Stimulated activated CD4-positive, alpha-beta T cell treated with anti-CD3 and anti-CD28 coated beads, TNF-alpha, amount 100 ng/mL, for 4 hours (primary cell): ENCODE results near the gene CPA4.
"Not testable (repeated sequence)": the region's sequence is repeated elsewhere in the genome, so short reads cannot be mapped to it uniquely, and the experiment has no call there.

Source experiments
- DNase-seq, 3 experiments: peaks; one replicate each; pipeline ENCODE4 v3.0.0-alpha.2; 2020; ENCODE audit warnings: low read depth in 3 of 3

CPA4 gene, protein sequence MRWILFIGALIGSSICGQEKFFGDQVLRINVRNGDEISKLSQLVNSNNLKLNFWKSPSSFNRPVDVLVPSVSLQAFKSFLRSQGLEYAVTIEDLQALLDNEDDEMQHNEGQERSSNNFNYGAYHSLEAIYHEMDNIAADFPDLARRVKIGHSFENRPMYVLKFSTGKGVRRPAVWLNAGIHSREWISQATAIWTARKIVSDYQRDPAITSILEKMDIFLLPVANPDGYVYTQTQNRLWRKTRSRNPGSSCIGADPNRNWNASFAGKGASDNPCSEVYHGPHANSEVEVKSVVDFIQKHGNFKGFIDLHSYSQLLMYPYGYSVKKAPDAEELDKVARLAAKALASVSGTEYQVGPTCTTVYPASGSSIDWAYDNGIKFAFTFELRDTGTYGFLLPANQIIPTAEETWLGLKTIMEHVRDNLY

DNA sequence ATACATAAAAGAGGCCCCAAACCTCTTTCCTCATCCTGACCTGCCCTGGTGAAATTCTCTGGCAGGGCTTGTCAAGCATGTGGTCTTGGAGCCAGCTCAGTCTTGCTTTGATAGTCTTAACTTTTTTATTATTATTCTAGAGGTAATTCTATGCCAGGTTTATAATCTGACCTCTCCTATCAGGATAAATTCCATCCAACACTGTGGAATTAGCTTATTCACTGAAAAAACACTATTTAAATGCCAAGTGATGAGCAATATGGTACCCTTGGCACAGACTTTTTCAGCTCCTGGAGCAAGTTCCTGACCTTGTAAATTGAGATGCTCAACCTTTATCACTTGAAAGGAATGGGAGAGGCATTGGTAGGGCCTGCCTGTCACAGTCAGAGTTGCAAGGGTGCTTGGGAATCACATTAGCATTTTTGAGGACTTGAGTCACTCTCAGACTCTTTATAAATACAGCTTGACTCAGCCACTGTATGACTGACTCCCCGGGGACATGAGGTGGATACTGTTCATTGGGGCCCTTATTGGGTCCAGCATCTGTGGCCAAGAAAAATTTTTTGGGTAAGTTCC lies at the start of gene CPA4:
Gene CPA4 (plus strand): TSS at position 480 of the 576 bp plus-strand sequence. CDS start 20 bp downstream, at position 500.
- no peak for DNase-seq

GRCh38 chr7:130243486-130243885 lies 49.5 kb upstream of the CPA4 start:
- not testable (repeated sequence) for DNase-seq

DNA sequence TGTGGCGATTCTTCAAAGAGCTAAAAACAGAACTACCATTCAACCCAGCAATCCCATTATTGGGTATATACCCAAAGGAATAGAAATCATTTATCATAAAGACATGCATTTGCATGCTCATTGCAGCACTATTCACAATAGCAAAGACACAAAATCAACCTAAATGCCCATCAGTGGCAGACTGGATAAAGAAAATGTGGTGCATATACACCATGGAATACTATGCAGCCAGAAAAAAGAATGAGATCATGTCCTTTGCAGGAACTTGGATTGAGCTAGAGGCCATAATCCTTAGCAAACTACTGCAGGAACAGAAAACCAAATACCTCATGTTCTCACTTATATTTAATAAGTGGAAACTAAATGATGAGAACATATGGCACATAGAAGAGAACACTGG lies 46.5 kb upstream of the CPA4 start:
- not testable (repeated sequence) for DNase-seq

DNA sequence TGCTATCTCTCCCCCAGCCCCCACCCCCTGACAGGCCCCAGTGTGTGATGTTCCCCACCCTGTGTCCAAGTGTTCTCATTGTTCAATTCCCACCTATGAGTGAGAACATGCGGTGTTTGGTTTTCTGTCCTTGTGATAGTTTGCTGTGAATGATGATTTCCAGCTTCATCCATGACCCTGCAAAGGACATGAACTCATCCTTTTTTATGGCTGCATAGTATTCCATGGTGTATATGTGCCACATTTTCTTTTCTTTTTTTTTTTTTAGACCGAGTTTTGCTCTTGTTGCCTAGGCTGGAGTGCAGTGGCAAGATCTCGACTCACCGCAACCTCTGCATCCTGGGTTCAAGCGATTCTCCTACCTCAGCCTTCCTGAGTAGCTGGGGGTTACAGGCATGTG lies 44.1 kb upstream of the CPA4 start:
- not testable (repeated sequence) for DNase-seq

GRCh38 chr7:130249626-130250025 lies 43.3 kb upstream of the CPA4 start:
- DNase-seq = not testable (repeated sequence)

- no peak for DNase-seq
Observed at GRCh38 chr7:130254555-130254954, 38.4 kb upstream of the CPA4 start.

- DNase-seq = no peak
Observed at GRCh38 chr7:130256704-130257103, 36.3 kb upstream of the CPA4 start.

- no peak for DNase-seq
Observed at GRCh38 chr7:130258494-130259078, 34.4 kb upstream of the CPA4 start.

- DNase-seq = no peak
Observed at GRCh38 chr7:130262448-130262847, 30.5 kb upstream of the CPA4 start.

DNA sequence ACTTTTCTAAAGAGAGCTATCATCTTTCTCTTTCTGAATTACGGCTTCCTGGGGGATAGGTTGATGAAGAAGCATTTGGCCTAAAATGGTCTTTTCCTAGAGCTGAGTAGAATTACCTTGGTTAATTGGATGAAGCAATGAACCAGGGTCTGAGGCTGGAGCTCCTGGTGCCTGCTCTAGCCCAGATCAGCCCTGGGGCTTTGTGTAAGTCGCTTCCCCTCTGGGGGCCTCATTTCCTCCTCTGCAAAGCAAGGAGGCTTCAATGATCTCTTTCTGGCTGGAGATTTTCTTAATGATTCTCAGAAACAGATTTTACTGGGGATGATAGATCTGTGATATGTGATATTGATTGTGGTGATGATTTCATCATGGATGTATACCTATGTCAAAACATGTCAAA lies 29.8 kb upstream of the CPA4 start:
- no peak for DNase-seq

GRCh38 chr7:130266258-130266960 lies 26.6 kb upstream of the CPA4 start, which contains the start of gene CPA2:
CPA2 (plus strand) TSS chr7:130266863; CDS start chr7:130266882, 19 bp downstream.
- DNase-seq = no peak

- DNase-seq = no peak
Observed at GRCh38 chr7:130266961-130267321, 26.0 kb upstream of the CPA4 start.

DNA sequence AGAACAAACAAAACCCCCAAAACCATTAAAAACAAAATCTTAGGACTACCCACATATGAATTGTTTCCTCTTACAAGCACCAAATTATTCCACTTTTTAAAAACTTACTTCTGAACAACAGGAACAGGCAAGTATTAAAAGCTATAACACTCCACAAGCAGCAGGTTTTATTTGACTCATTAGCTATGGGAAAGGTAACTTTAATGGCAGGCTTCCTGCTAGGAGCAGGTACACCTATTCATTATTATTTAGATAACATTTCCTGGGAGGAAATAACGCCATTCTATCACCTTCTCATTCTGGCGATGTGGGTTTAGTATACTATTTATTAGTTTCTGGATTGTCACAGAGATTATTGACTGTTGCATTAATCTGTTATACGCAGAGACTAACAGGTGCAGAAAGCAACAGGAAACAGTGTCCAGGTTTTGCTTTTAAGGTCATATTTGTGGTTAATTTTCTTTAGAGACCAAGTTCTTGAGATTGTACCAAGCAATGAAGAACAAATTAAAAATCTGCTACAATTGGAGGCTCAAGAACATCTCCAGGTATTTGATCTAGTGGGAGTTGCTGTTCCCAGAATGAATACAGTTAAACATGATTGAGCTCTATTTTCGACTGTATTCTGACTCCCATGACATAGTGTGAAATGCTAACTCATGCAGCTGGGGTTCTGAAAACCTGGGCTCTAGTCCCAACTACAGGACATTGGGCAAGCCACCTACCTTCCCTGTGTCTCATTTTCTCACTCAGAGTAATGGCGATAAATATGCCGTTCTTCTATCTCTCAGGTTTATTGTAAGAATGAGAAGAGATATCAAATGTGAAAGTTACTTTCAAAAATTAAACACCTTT lies 24.3 kb upstream of the CPA4 start:
- DNase-seq = no peak

DNA sequence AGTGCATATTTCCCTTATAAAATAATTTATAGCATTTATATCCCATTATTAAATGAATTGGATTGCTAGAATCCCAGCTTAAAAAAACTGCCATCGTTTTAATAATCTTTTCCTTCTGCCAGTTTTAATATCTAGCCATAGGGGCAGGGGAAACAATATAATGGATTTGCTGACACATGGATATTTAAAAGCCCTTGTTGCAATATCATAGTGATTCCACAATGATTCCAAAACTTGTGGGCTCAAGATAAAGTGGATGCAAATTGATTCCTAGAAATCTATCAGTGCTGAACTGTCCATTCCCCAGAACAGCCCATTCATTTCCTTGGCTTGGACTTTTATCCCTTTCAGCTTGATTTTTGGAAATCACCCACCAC lies 23.7 kb upstream of the CPA4 start:
- no peak for DNase-seq

GRCh38 chr7:130270947-130271800 lies 21.8 kb upstream of the CPA4 start:
- no peak for DNase-seq

DNA sequence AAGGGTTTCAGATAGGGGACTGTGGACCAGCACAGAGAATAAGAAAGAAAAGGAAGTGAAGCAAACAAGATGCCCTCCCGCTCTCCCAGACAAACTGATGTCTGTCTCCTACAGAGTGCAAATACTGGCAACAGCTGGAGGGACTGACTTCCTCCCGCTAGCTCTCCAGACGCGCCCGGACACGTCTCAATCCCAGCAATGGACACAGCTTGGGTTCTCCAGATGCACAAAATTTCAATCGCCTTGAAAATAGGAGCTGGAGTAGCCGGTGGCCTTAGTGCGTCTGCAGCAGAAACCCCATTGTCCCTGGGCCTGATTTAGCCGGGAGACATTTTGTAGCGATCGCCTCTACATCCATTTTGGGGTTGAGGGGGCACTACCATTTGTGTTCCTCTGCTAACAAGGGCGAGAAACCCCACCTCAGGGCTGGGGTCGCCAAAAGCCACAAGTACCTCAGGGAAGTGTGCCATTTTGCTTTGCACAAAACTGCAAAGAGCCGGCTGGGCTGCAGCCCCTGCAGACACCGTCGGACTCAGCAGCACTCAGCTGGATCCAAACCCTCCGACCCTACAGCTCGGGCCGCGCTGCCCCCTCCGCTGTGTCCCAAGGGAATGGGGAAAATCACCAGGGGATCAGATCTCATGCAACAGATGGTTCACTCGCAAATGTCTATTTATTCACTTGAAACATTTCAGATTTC lies 20.4 kb upstream of the CPA4 start:
- no peak for DNase-seq

GRCh38 chr7:130273081-130273932 lies 19.7 kb upstream of the CPA4 start:
- DNase-seq = no peak

DNA sequence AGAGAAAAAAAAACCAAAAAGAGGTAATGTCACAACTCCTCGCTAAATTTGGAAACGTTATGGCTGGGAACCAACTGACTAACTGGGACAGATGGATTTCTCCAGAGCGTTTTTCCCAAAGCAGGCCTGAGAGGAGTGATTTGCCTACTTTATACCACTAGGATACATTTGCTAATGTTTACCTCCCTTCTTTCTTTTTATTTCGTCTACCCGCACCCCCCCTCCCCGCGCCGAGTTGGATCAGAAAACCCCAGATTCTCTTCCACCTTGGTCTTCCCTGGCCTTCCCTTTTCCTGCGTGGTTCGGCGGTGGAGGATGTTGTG lies 19.1 kb upstream of the CPA4 start:
- DNase-seq = no peak

GRCh38 chr7:130274296-130274695 lies 18.7 kb upstream of the CPA4 start:
- DNase-seq = no peak
